ENCODE measurements around the gene CCDC89.
"Not testable (repeated sequence)": the region's sequence is repeated elsewhere in the genome, so short reads cannot be mapped to it uniquely, and the experiment has no call there.

The CCDC89 gene

DNA sequence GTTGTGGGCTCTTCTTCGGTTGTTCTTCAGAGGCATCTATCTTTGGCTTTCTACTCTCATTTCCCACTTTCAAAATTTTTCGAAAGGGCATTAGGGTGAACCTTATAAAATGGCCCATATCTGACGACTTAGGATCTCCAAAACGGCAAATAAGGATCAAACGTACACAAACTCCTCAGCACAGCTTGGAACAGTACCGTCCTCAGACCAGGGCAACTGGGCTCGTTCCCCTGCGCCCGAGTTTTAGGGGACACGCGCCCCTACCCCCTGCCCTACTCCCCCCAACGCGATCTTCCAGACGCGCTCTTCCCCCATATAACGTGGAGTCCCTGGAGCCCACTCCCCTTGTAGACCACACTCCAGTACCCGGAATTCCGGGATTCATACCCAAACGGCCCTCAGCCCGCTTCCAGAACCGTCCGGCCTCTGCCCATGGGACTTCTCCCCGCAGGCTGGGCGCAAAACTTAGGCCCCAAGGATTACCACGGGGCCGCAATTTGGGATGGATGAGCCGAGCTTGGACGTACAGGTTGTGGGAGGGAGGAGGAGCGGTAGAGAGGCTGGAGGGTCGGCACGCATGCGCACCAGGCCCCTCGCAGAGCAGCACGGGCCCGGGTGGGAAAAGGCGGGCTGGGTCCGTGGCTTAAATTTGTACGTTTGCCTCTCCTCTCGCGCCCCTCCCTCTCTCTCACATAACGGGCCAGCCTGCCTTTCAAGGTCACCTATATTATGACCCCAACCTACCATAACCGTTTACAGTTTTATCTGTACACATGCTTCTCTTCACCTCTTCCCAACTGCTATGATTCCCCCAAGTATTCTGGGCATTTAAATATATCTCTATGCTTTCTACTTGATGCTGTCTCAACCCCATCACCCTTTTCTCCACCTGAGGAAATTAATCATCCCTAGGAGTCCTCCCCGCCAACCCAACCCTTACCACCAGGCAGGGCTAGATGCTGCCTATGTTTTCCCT lies 3.4 kb downstream of the CCDC89 start:
- H3K27ac ChIP-seq = no peak overlapping the region
- TF ChIP-seq, protein P1, sequence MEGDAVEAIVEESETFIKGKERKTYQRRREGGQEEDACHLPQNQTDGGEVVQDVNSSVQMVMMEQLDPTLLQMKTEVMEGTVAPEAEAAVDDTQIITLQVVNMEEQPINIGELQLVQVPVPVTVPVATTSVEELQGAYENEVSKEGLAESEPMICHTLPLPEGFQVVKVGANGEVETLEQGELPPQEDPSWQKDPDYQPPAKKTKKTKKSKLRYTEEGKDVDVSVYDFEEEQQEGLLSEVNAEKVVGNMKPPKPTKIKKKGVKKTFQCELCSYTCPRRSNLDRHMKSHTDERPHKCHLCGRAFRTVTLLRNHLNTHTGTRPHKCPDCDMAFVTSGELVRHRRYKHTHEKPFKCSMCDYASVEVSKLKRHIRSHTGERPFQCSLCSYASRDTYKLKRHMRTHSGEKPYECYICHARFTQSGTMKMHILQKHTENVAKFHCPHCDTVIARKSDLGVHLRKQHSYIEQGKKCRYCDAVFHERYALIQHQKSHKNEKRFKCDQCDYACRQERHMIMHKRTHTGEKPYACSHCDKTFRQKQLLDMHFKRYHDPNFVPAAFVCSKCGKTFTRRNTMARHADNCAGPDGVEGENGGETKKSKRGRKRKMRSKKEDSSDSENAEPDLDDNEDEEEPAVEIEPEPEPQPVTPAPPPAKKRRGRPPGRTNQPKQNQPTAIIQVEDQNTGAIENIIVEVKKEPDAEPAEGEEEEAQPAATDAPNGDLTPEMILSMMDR (conservative IDR thresholded peaks at IDR 0.05) = no peak

GRCh38 chr11:85680897-85681296 lies 5.1 kb downstream of the CCDC89 start:
- TF ChIP-seq, protein P1 (conservative IDR thresholded peaks at IDR 0.05) = no peak
- no peak overlapping the region for H3K27ac ChIP-seq

GRCh38 chr11:85679576-85679975 lies 6.4 kb downstream of the CCDC89 start:
- no peak overlapping the region for H3K27ac ChIP-seq
- TF ChIP-seq, protein P1 (conservative IDR thresholded peaks at IDR 0.05) = no peak

DNA sequence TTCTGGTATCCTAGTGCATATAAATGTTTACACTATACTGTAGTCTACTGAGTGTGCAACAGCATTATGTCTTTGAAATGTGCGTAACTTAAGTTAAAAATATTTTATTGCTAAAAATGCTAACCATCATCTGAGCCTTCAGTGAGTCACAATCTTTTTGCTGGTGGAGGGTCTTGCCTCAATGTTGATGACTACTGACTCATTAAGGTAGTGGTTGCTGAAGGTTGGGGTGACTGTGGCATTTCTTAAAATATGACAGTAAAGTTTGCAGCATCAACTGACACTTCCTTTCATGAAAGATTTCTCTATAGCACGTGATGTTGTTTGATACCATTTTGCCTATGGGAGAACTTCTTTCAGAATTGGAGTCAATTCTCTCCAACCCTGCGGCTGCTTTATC lies 12.6 kb downstream of the CCDC89 start:
- H3K27ac ChIP-seq = no peak overlapping the region
- TF ChIP-seq, protein P1 (conservative IDR thresholded peaks at IDR 0.05) = no peak

DNA sequence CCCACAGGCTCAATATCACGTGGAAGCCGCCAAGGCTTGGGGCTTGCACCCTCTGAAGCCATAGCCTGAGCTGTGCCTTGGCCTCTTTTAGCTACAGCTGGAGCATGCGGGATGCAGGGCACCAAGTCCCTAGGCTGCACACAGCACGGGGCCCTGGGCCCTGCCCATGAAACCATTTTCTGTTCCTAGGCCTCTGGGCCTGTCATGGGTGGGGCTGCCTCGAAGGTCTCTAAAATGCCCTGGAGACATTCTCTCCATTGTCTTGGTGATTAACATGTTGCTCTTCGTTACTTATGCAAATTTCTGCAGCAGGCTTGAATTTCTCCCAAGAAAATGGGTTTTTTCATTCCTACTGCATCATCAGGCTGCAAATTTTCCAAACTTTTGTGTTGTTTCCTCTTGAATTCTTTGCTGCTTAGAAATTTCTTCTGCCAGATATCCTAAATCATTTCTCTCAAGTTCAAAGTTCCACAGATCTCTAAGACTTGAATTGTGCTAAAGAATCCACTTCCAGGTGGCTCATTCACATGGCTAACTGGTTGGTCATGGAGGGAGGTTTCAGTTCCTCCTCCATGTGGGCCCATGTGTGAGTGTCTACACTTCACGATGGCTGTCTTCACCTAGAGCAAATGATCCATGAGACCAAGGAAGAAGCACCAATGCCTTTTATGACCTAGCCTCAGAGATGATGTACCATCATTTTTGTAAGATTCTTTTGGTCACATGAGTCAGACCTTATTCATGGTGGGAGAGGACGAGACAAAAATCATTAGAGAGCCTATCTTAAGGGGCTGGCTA lies 13.7 kb downstream of the CCDC89 start:
- H3K27ac ChIP-seq = no peak overlapping the region
- TF ChIP-seq, protein P1 (conservative IDR thresholded peaks at IDR 0.05) = no peak

DNA sequence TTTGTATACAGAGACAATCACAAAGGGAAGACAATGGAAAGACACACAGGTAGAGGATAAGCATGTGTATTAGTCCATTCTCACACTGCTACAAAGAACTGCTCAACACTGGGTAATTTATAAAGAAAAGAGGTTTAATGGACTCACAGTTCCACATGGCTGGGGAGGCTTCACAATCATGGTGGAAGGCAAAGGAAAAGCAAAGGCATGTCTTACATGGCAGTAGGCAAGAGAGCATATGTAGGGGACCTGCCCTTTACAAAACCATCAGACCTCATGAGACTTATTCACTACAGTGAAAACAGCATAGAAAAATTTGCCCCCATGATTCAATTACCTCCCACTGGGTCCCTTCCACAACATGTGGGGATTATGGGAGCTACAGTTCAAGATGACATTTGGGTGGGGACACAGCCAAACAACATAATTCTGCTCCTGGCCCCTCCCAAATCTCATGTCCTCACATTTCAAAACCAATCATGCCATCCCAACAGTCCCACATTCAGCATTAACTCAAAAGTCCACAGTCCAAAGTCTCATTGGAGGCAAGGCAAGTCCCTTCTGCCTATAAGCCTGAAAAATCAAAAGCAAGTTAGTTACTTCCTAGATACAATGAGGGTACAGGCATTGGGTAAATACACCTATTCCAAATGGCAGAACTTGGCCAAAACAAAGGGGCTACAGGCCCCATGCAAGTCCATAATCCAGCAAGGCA lies 14.9 kb downstream of the CCDC89 start:
- H3K27ac ChIP-seq = not testable (repeated sequence)

DNA sequence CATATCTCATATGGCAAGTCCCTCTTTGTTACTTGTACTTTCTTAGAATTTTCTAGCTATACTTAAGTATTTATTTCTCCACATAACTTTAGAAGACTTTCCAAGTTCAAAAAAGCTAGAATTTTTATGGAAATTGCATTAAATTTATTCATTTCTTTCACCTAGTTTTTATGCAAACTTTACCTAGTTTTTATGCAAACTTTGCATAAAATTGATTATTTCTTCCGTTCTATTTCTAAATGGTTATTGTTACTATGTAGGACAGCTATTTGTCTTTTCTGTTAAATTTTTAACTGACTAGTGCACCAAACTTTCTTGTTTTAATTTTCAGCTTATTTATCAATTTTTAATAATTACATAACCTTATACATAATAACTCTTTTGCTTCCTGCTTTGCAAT lies 17.8 kb downstream of the CCDC89 start:
- H3K27ac ChIP-seq = no peak overlapping the region
- TF ChIP-seq, protein P1 (conservative IDR thresholded peaks at IDR 0.05) = no peak
